NT2/D1 (cell line): ENCODE results near the gene TNPO3.

Source experiments
- YY1 ChIP-seq: IDR thresholded peaks from 2 replicates; pipeline ENCODE4 v1.6.1; 2011; ENCODE audit not compliant: insufficient read length, insufficient read depth
- ZNF274 ChIP-seq: IDR thresholded peaks from 2 replicates; pipeline ENCODE4 v1.6.1; 2011; ENCODE audit warnings: mild to moderate bottlenecking, low read depth, low read length

GRCh38 chr7:128906001-128906765 lies 148.7 kb downstream of the TNPO3 start:
- TF ChIP-seq YY1 (no peak), ZNF274 (no peak)
